HEK293T (cell line): Measurements from ENCODE around the gene CLSTN1.

Experiments
- CTCF ChIA-PET: fragments of 350-600 bp; formaldehyde crosslinking; extraction: SDS; loops from one replicate; lab custom pipeline; 2021; ENCODE audit warnings: antibody characterized with exemption, inconsistent platforms; lab: Yijun Ruan, JAX
- POLR2A ChIA-PET: fragments of 350-600 bp; formaldehyde crosslinking; extraction: SDS; loops from one replicate; lab custom pipeline; 2020; ENCODE audit warnings: antibody characterized with exemption, inconsistent platforms; lab: Yijun Ruan, JAX
- DNase-seq: peaks from one replicate; pipeline ENCODE4 v3.0.0; 2012; ENCODE audit warnings: mixed read lengths; ENCODE audit errors: extremely low spot score
- ARNT ChIP-seq: fragments of 450-650 bp; IDR thresholded peaks from 2 replicates; pipeline ENCODE4 v1.6.1; 2017; ENCODE audit warnings: mild to moderate bottlenecking
- BHLHE40 ChIP-seq: fragments of 450-650 bp; IDR thresholded peaks from 2 replicates; pipeline ENCODE4 v1.6.1; 2016; ENCODE audit warnings: mild to moderate bottlenecking, moderate library complexity, borderline replicate concordance
- ELF4 ChIP-seq: fragments of 450-650 bp; IDR thresholded peaks from 2 replicates; pipeline ENCODE4 v1.6.1; 2017; ENCODE audit warnings: antibody characterized with exemption
- FOXA1 ChIP-seq: fragments of 450-650 bp; IDR thresholded peaks from 2 replicates; pipeline ENCODE4 v1.6.1; 2016; ENCODE audit warnings: mild to moderate bottlenecking
- FOXK2 ChIP-seq: fragments of 450-650 bp; IDR thresholded peaks from 2 replicates; pipeline ENCODE4 v1.6.1; 2016; ENCODE audit warnings: mild to moderate bottlenecking
- FOXM1 ChIP-seq: fragments of 450-650 bp; IDR thresholded peaks from 2 replicates; pipeline ENCODE4 v1.6.1; 2017; ENCODE audit warnings: mild to moderate bottlenecking, borderline replicate concordance
- HDGF ChIP-seq: fragments of 450-650 bp; IDR thresholded peaks from 2 replicates; pipeline ENCODE4 v1.6.1; 2017; ENCODE audit warnings: antibody characterized with exemption, borderline replicate concordance
- L3MBTL2 ChIP-seq: fragments of 450-650 bp; conservative IDR thresholded peaks from 2 replicates; pipeline ENCODE4 v1.6.1; 2016; ENCODE audit warnings: mild to moderate bottlenecking
- LEF1 ChIP-seq: fragments of 450-650 bp; IDR thresholded peaks from 2 replicates; pipeline ENCODE4 v1.6.1; 2017; ENCODE audit warnings: mild to moderate bottlenecking, borderline replicate concordance
- NFRKB ChIP-seq: fragments of 450-650 bp; IDR thresholded peaks from 2 replicates; pipeline ENCODE4 v1.6.1; 2016; ENCODE audit warnings: mild to moderate bottlenecking, moderate library complexity
- PKNOX1 ChIP-seq: fragments of 450-650 bp; IDR thresholded peaks from 2 replicates; pipeline ENCODE4 v1.6.1; 2016
- SP1 ChIP-seq: fragments of 450-650 bp; IDR thresholded peaks from 2 replicates; pipeline ENCODE4 v1.6.1; 2017
- SUZ12 ChIP-seq: fragments of 450-650 bp; IDR thresholded peaks from 2 replicates; pipeline ENCODE4 v1.6.1; 2016; ENCODE audit warnings: mild to moderate bottlenecking
- TARDBP ChIP-seq: fragments of 450-650 bp; IDR thresholded peaks from 2 replicates; pipeline ENCODE4 v1.6.1; 2016
- ZNF384 ChIP-seq: fragments of 450-650 bp; IDR thresholded peaks from 2 replicates; pipeline ENCODE4 v1.6.1; 2016

Gene CLSTN1

GRCh38 chr1:9728451-9729295 is 95.1 kb downstream of the CLSTN1 start:
- DNase-seq, result no peak
- no peak for TF ChIP-seq ARNT
- no peak for TF ChIP-seq FOXK2
- TF ChIP-seq NFRKB, result no peak
- no peak for TF ChIP-seq SP1
- no peak for TF ChIP-seq TARDBP
- TF ChIP-seq LEF1, result no peak
- ChIA-PET CTCF (no interaction called here), POLR2A (no interaction called here)

GRCh38 chr1:9726905-9727595 is 96.7 kb downstream of the CLSTN1 start:
- no peak for DNase-seq
- no peak for TF ChIP-seq SP1
- no peak for TF ChIP-seq ELF4
- TF ChIP-seq SUZ12, result no peak
- no peak for TF ChIP-seq ZNF384
- ChIA-PET POLR2A (no interaction called here), CTCF (interaction anchor here (0.6 kb wide), 1 partner anchor 158 kb away, joined by 3 read pairs; no protein-coding TSS in a partner anchor)

GRCh38 chr1:9726406-9726805 is 97.4 kb downstream of the CLSTN1 start:
- CTCF ChIA-PET, result interaction anchor here (0.6 kb wide), 1 partner anchor 158 kb away, joined by 3 read pairs; no protein-coding TSS in a partner anchor
- no peak for DNase-seq
- POLR2A ChIA-PET, result no interaction called here
- TF ChIP-seq FOXM1 (no peak), L3MBTL2 (no peak), NFRKB (no peak), ELF4 (no peak), TARDBP (no peak), ZNF384 (no peak), FOXA1 (no peak)

GRCh38 chr1:9724706-9725476 is 98.9 kb downstream of the CLSTN1 start:
- POLR2A ChIA-PET, result no interaction called here
- no peak for TF ChIP-seq LEF1
- TF ChIP-seq BHLHE40, result no peak
- TF ChIP-seq NFRKB, result no peak
- no peak for TF ChIP-seq FOXA1
- TF ChIP-seq FOXK2, result no peak

GRCh38 chr1:9723926-9724325 is 99.8 kb downstream of the CLSTN1 start:
- ChIA-PET CTCF (no interaction called here), POLR2A (no interaction called here)
- TF ChIP-seq BHLHE40 (no peak), FOXA1 (no peak), SUZ12 (no peak), TARDBP (no peak), ELF4 (no peak), ZNF384 (no peak), ARNT (no peak), LEF1 (no peak)
- no peak for DNase-seq

More at GRCh38 chr1:9724706-9725476, 98.9 kb downstream of the CLSTN1 start:
- peak; percentile 80 for DNase-seq
- CTCF ChIA-PET, result interaction anchor here (0.6 kb wide), 1 partner anchor 58 kb away, joined by 5 read pairs; no protein-coding TSS in a partner anchor

- CTCF ChIA-PET, result no interaction called here
- POLR2A ChIA-PET, result no interaction called here
- TF ChIP-seq TARDBP (no peak), FOXA1 (no peak), HDGF (no peak), NFRKB (no peak), SUZ12 (no peak), FOXM1 (no peak), PKNOX1 (no peak), SP1 (no peak), FOXK2 (no peak)
- no peak for DNase-seq
Observed at GRCh38 chr1:9723068-9723805, 100.5 kb downstream of the CLSTN1 start.

GRCh38 chr1:9722378-9722749 is 101.4 kb downstream of the CLSTN1 start:
- no peak for TF ChIP-seq FOXM1
- no peak for TF ChIP-seq ARNT
- no peak for TF ChIP-seq NFRKB
- no peak for TF ChIP-seq SUZ12
- no peak for TF ChIP-seq FOXA1
- no peak for TF ChIP-seq L3MBTL2
- TF ChIP-seq SP1, result no peak
- TF ChIP-seq BHLHE40, result no peak
- ChIA-PET CTCF (interaction anchor here (0.6 to 1.5 kb wide), 6 partner anchors 9 to 484 kb away, joined by 3 to 6 read pairs (median 4); no protein-coding TSS in a partner anchor), POLR2A (no interaction called here)
- DNase-seq, result no peak
